ENCODE results near the gene CCDC157. TPM values are rescaled to one million over a fixed set of nuclear protein-coding genes. Genes with fewer than 3 reads are reported as not detected.

The CCDC157 gene
- total RNA-seq, 2 donors from 2014 or later = 0.50 to 2.5 TPM

- Mint-ChIP-seq H3K4me3 (peak overlapping the region; percentile 98), H3K36me3 (ENCODE audit: low read depth) (peaks cover 36% of the 10 kb centered on the region), H3K27ac (peak overlapping the region; percentile 93), H3K4me1 (peaks cover 30% of the 10 kb centered on the region), H3K27me3 (no peaks in the 10 kb centered on the region), H3K9me3 (no peaks in the 10 kb centered on the region)
- ATAC-seq (replicated peaks) = no peak
Observed at GRCh38 chr22:30357650-30358215, 926 bp downstream of the CCDC157 start.

- H3K4me1 Mint-ChIP-seq = peaks cover 30% of the 10 kb centered on the region
- no peaks in the 10 kb centered on the region for H3K9me3 Mint-ChIP-seq
- no peak for ATAC-seq (replicated peaks)
- no peaks in the 10 kb centered on the region for H3K27me3 Mint-ChIP-seq
- H3K36me3 Mint-ChIP-seq (ENCODE audit: low read depth) = peaks cover 28% of the 10 kb centered on the region
- H3K27ac Mint-ChIP-seq = no peak overlapping the region
- H3K4me3 Mint-ChIP-seq = no peak overlapping the region
Observed at GRCh38 chr22:30358541-30358940, 1.7 kb downstream of the CCDC157 start.

- no peaks in the 10 kb centered on the region for H3K27me3 Mint-ChIP-seq
- H3K9me3 Mint-ChIP-seq = no peaks in the 10 kb centered on the region
- no peak overlapping the region for H3K4me3 Mint-ChIP-seq
- H3K4me1 Mint-ChIP-seq = peaks cover 7% of the 10 kb centered on the region
- no peak for ATAC-seq (replicated peaks)
- no peaks in the 10 kb centered on the region for H3K36me3 Mint-ChIP-seq (ENCODE audit: low read depth)
- H3K27ac Mint-ChIP-seq = peak overlapping the region; percentile 1
Observed at GRCh38 chr22:30361916-30362650, 5.3 kb downstream of the CCDC157 start.

- H3K27ac Mint-ChIP-seq = peak overlapping the region; percentile 1
Observed at GRCh38 chr22:30362651-30363281, 6.0 kb downstream of the CCDC157 start.

GRCh38 chr22:30365891-30366290 lies 9.1 kb downstream of the CCDC157 start:
- H3K9me3 Mint-ChIP-seq = no peaks in the 10 kb centered on the region
- H3K4me3 Mint-ChIP-seq = no peak overlapping the region
- no peaks in the 10 kb centered on the region for H3K36me3 Mint-ChIP-seq (ENCODE audit: low read depth)
- no peak overlapping the region for H3K27ac Mint-ChIP-seq
- H3K27me3 Mint-ChIP-seq = no peaks in the 10 kb centered on the region
- no peak for ATAC-seq (replicated peaks)
- no peaks in the 10 kb centered on the region for H3K4me1 Mint-ChIP-seq

More at GRCh38 chr22:30362651-30363281, 6.0 kb downstream of the CCDC157 start:
- no peaks in the 10 kb centered on the region for H3K36me3 Mint-ChIP-seq (ENCODE audit: low read depth)
- no peaks in the 10 kb centered on the region for H3K9me3 Mint-ChIP-seq
- peaks cover 4% of the 10 kb centered on the region for H3K4me1 Mint-ChIP-seq
- H3K4me3 Mint-ChIP-seq = no peak overlapping the region
- no peaks in the 10 kb centered on the region for H3K27me3 Mint-ChIP-seq
- no peak for ATAC-seq (replicated peaks)

- H3K27me3 Mint-ChIP-seq = no peaks in the 10 kb centered on the region
- H3K27ac Mint-ChIP-seq = no peak overlapping the region
- no peaks in the 10 kb centered on the region for H3K9me3 Mint-ChIP-seq
- H3K36me3 Mint-ChIP-seq (ENCODE audit: low read depth) = no peaks in the 10 kb centered on the region
- no peak overlapping the region for H3K4me3 Mint-ChIP-seq
- no peak for ATAC-seq (replicated peaks)
- H3K4me1 Mint-ChIP-seq = no peaks in the 10 kb centered on the region
Observed at GRCh38 chr22:30368420-30368819, 11.6 kb downstream of the CCDC157 start.

- no peaks in the 10 kb centered on the region for H3K36me3 Mint-ChIP-seq (ENCODE audit: low read depth)
- no peaks in the 10 kb centered on the region for H3K27me3 Mint-ChIP-seq
- peak overlapping the region; percentile 53 for H3K27ac Mint-ChIP-seq
- no peaks in the 10 kb centered on the region for H3K4me1 Mint-ChIP-seq
- no peak for ATAC-seq (replicated peaks)
- no peak overlapping the region for H3K4me3 Mint-ChIP-seq
- H3K9me3 Mint-ChIP-seq = no peaks in the 10 kb centered on the region
Observed at GRCh38 chr22:30370641-30371230, 13.9 kb downstream of the CCDC157 start.

GRCh38 chr22:30371321-30371720 lies 14.5 kb downstream of the CCDC157 start:
- Mint-ChIP-seq H3K36me3 (ENCODE audit: low read depth) (no peaks in the 10 kb centered on the region), H3K9me3 (no peaks in the 10 kb centered on the region), H3K4me3 (no peak overlapping the region), H3K27ac (no peak overlapping the region), H3K4me1 (no peaks in the 10 kb centered on the region), H3K27me3 (no peaks in the 10 kb centered on the region)
- no peak for ATAC-seq (replicated peaks)

- Mint-ChIP-seq H3K27me3 (no peaks in the 10 kb centered on the region), H3K4me1 (no peaks in the 10 kb centered on the region)
Observed at GRCh38 chr22:30371981-30372380, 15.2 kb downstream of the CCDC157 start.

GRCh38 chr22:30372915-30373314 lies 16.1 kb downstream of the CCDC157 start:
- Mint-ChIP-seq H3K36me3 (ENCODE audit: low read depth) (no peaks in the 10 kb centered on the region), H3K27me3 (no peaks in the 10 kb centered on the region), H3K4me3 (no peak overlapping the region), H3K27ac (no peak overlapping the region), H3K9me3 (no peaks in the 10 kb centered on the region), H3K4me1 (no peaks in the 10 kb centered on the region)
- ATAC-seq (replicated peaks) = no peak

More at GRCh38 chr22:30371981-30372380, 15.2 kb downstream of the CCDC157 start:
- Mint-ChIP-seq H3K9me3 (no peaks in the 10 kb centered on the region), H3K4me3 (no peak overlapping the region), H3K27ac (peak overlapping the region; percentile 19), H3K36me3 (ENCODE audit: low read depth) (no peaks in the 10 kb centered on the region)
- ATAC-seq (replicated peaks) = no peak

- H3K4me3 Mint-ChIP-seq = no peak overlapping the region
- no peaks in the 10 kb centered on the region for H3K27me3 Mint-ChIP-seq
- H3K4me1 Mint-ChIP-seq = no peaks in the 10 kb centered on the region
- H3K27ac Mint-ChIP-seq = no peak overlapping the region
- no peaks in the 10 kb centered on the region for H3K9me3 Mint-ChIP-seq
- ATAC-seq (replicated peaks) = no peak
- no peaks in the 10 kb centered on the region for H3K36me3 Mint-ChIP-seq (ENCODE audit: low read depth)
Observed at GRCh38 chr22:30373331-30374325, 16.8 kb downstream of the CCDC157 start.

GRCh38 chr22:30375312-30375849 lies 18.6 kb downstream of the CCDC157 start:
- H3K36me3 Mint-ChIP-seq (ENCODE audit: low read depth) = no peaks in the 10 kb centered on the region

GRCh38 chr22:30380011-30380410 lies 23.2 kb downstream of the CCDC157 start:
- Mint-ChIP-seq H3K4me3 (no peak overlapping the region), H3K4me1 (no peaks in the 10 kb centered on the region), H3K9me3 (no peaks in the 10 kb centered on the region), H3K27me3 (no peaks in the 10 kb centered on the region), H3K27ac (no peak overlapping the region), H3K36me3 (ENCODE audit: low read depth) (no peaks in the 10 kb centered on the region)
- ATAC-seq (replicated peaks) = no peak

More at GRCh38 chr22:30375312-30375849, 18.6 kb downstream of the CCDC157 start:
- H3K4me1 Mint-ChIP-seq = no peaks in the 10 kb centered on the region
- no peaks in the 10 kb centered on the region for H3K27me3 Mint-ChIP-seq
- no peaks in the 10 kb centered on the region for H3K9me3 Mint-ChIP-seq
- no peak overlapping the region for H3K4me3 Mint-ChIP-seq
- H3K27ac Mint-ChIP-seq = no peak overlapping the region
- no peak for ATAC-seq (replicated peaks)
